ENCODE measurements around the gene CCNB1IP1. TPM values are rescaled to one million over a fixed set of nuclear protein-coding genes. Genes with fewer than 3 reads are reported as not detected.
"Not testable (repeated sequence)": the region's sequence is repeated elsewhere in the genome, so short reads cannot be mapped to it uniquely, and the experiment has no call there.

Gene CCNB1IP1
- total and polyA plus RNA-seq, 4 experiments from 2014 or later, result 10.6 to 24.3 (median 16.4) TPM

DNA sequence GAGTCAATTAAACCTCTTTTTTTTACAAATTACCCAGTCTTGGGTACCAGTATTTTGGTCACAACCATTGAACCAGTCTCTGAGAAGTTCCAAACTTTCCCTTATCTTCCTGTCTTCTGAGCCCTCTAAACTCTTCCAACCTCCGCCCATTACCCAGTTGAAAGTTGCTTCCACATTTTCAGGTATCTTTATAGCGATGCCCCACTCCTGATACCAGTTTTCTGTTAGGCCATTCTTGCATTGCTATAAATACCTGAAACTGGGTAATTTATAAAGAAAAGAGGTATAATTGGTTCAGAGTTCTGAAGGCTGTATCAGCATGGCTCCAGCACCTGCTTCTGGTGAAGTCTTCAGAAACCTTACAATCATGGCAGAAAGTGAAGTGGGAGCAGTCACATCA, 59.0 kb downstream of the CCNB1IP1 start:
- intact Hi-C loops (cut with micrococcal nuclease), result no loop called here
- Histone ChIP-seq H3K4me3 (ENCODE audit: low read length in 2 of 2) (no peak overlapping the region), H3K27me3 (ENCODE audit: insufficient read depth, low read length) (no peaks in the 10 kb centered on the region), H3K9me3 (ENCODE audit: control insufficient read depth in 1 of 2, low read length in 2 of 2) (peaks cover 0 to 3% of the 10 kb centered on the region in 2 donors), H3K36me3 (ENCODE audit: insufficient read depth, low read length) (no peaks in the 10 kb centered on the region), H3K4me1 (ENCODE audit: insufficient read depth, low read length) (peaks cover 10% of the 10 kb centered on the region), H3K27ac (ENCODE audit: low read depth, low read length) (no peak overlapping the region)
- ChIA-PET POLR2A (ENCODE audit: partially characterized antibody) (no interaction called here), CTCF (ENCODE audit: partially characterized antibody) (no interaction called here)
- H3K27me3 Mint-ChIP-seq, result no peaks in the 10 kb centered on the region
- no peak for DNase-seq
- H3K4me3 Mint-ChIP-seq, result no peak overlapping the region
- H3K27ac Mint-ChIP-seq, result no peak overlapping the region
- peaks cover 6 to 17% (median 9%) of the 10 kb centered on the region in 4 donors for H3K4me1 Mint-ChIP-seq
- peaks cover 10 to 47% (median 40%) of the 10 kb centered on the region in 8 donors for H3K9me3 Mint-ChIP-seq
- peaks cover 51 to 69% of the 10 kb centered on the region in 2 donors for H3K36me3 Mint-ChIP-seq

DNA sequence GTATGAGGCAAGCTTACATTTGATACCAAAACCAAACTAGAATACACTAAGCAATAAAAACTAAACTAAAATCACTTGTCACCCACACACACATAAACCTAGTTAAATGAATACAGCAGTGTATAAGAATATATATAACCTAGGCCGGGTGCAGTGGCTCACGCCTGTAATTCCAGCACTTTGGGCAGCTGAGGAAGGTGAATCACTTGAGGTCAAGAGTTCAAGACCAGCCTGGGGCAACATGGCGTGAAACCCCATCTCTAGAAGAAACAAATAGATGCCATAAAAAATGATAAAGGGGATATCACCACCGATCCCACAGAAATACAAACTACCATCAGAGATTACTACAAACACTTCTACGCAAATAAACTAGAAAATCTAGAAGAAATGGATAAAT, 68.7 kb downstream of the CCNB1IP1 start:
- H3K9me3 ChIP-seq (ENCODE audit: control insufficient read depth in 1 of 2, low read length in 2 of 2); H3K9me3 Mint-ChIP-seq; H3K4me3 Mint-ChIP-seq; CTCF ChIA-PET (ENCODE audit: partially characterized antibody); H3K27me3 ChIP-seq (ENCODE audit: insufficient read depth, low read length); POLR2A ChIA-PET (ENCODE audit: partially characterized antibody); DNase-seq; H3K4me3 ChIP-seq (ENCODE audit: low read length in 2 of 2); H3K36me3 ChIP-seq (ENCODE audit: insufficient read depth, low read length); H3K4me1 ChIP-seq (ENCODE audit: insufficient read depth, low read length); H3K27ac Mint-ChIP-seq; H3K4me1 Mint-ChIP-seq; H3K27ac ChIP-seq (ENCODE audit: low read depth, low read length); H3K27me3 Mint-ChIP-seq; intact Hi-C loops (cut with micrococcal nuclease): not testable (repeated sequence)
- peaks cover 20 to 30% of the 10 kb centered on the region in 2 donors for H3K36me3 Mint-ChIP-seq

DNA sequence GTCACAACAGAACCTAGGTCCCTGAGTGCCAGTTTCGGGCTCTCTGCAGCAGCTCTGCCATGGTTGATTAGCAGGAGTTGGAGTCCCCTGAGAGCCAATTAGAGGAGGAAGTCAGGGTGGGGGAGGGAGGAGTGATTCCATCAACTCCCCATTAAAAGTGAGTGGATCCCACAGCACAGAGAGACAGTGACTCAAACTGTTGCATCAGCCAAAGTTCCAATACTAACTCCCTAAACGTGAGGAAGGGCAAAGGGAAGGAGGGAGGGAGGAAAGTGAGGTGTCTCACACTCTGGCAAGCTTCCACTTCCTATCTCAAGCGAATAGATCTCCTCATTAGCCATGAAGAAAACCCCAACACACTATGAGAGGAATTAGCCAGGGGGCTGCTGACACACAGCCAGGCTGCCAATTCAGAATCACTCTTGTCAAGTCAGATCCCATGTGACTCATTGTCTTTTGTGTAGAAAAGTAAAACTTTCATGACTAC, 70.4 kb downstream of the CCNB1IP1 start:
- Mint-ChIP-seq H3K36me3 (peaks cover 20 to 25% of the 10 kb centered on the region in 2 donors), H3K27me3 (no peaks in the 10 kb centered on the region), H3K27ac (no peak overlapping the region), H3K4me1 (no peaks in the 10 kb centered on the region), H3K4me3 (no peak overlapping the region), H3K9me3 (peaks cover 0 to 5% (median 0%) of the 10 kb centered on the region in 8 donors)
- H3K36me3 ChIP-seq (ENCODE audit: insufficient read depth, low read length), result no peaks in the 10 kb centered on the region
- no peaks in the 10 kb centered on the region for H3K4me1 ChIP-seq (ENCODE audit: insufficient read depth, low read length)
- no peaks in the 10 kb centered on the region for H3K9me3 ChIP-seq (ENCODE audit: control insufficient read depth in 1 of 2, low read length in 2 of 2)
- ChIA-PET POLR2A (ENCODE audit: partially characterized antibody) (no interaction called here), CTCF (ENCODE audit: partially characterized antibody) (no interaction called here)
- no peaks in the 10 kb centered on the region for H3K27me3 ChIP-seq (ENCODE audit: insufficient read depth, low read length)
- no peak overlapping the region for H3K4me3 ChIP-seq (ENCODE audit: low read length in 2 of 2)
- DNase-seq, result no peak
- intact Hi-C loops (cut with micrococcal nuclease), result no loop called here
- no peak overlapping the region for H3K27ac ChIP-seq (ENCODE audit: low read depth, low read length)

Other genes with a start within 250 kb of the CCNB1IP1 start
- not detected for gene OR4K17, start 222.5 kb downstream of the CCNB1IP1 start, total RNA-seq
- gene OR4K17, start 222.5 kb downstream of the CCNB1IP1 start, polyA plus RNA-seq, result not detected
- gene OR4N5, start 194.5 kb downstream of the CCNB1IP1 start, total RNA-seq, result not detected
- gene OR4N5, start 194.5 kb downstream of the CCNB1IP1 start, polyA plus RNA-seq, result not detected
- not detected for gene OR11G2, start 142.4 kb downstream of the CCNB1IP1 start, total RNA-seq
- gene OR11G2, start 142.4 kb downstream of the CCNB1IP1 start, polyA plus RNA-seq, result not detected
- not detected for gene OR11H6, start 109.6 kb downstream of the CCNB1IP1 start, total RNA-seq
- not detected for gene OR11H6, start 109.6 kb downstream of the CCNB1IP1 start, polyA plus RNA-seq
- not detected for gene OR11H7, start 104.3 kb downstream of the CCNB1IP1 start, total RNA-seq
- gene OR11H7, start 104.3 kb downstream of the CCNB1IP1 start, polyA plus RNA-seq, result not detected
- gene OR11H4, start 94.0 kb downstream of the CCNB1IP1 start, total RNA-seq, result not detected
- not detected for gene OR11H4, start 94.0 kb downstream of the CCNB1IP1 start, polyA plus RNA-seq
- gene TTC5, start 27.3 kb downstream of the CCNB1IP1 start, total RNA-seq, result 10 to 100 TPM; 26.0 to 26.1 TPM
- gene TTC5, start 27.3 kb downstream of the CCNB1IP1 start, polyA plus RNA-seq, result 10 to 100 TPM; 23.8 to 26.1 TPM
- gene PARP2, start 10.4 kb upstream of the CCNB1IP1 start, total RNA-seq, result 10 to 100 TPM; 20.3 to 25.0 TPM
- gene PARP2, start 10.4 kb upstream of the CCNB1IP1 start, polyA plus RNA-seq, result 10 to 100 TPM; 13.1 to 13.6 TPM
- gene TEP1, start 80.2 kb upstream of the CCNB1IP1 start, total RNA-seq, result 10 to 100 TPM; 66.7 to 67.3 TPM
- gene TEP1, start 80.2 kb upstream of the CCNB1IP1 start, polyA plus RNA-seq, result 1 to 10 TPM in 1 of 2 donors, not detected in 1; 6.8 TPM
- under 1 TPM; 0.14 to 0.15 TPM for gene KLHL33, start 102.9 kb upstream of the CCNB1IP1 start, total RNA-seq
- gene KLHL33, start 102.9 kb upstream of the CCNB1IP1 start, polyA plus RNA-seq, result not detected
- 10 to 100 TPM; 72.3 to 75.9 TPM for gene OSGEP, start 121.5 kb upstream of the CCNB1IP1 start, total RNA-seq
- gene OSGEP, start 121.5 kb upstream of the CCNB1IP1 start, polyA plus RNA-seq, result 10 to 100 TPM; 39.3 to 41.8 TPM
- gene APEX1, start 121.9 kb upstream of the CCNB1IP1 start, total RNA-seq, result 100 to 1,000 TPM; 102 to 105 TPM
- gene APEX1, start 121.9 kb upstream of the CCNB1IP1 start, polyA plus RNA-seq, result 100 to 1,000 TPM; 138 to 144 TPM
- gene PIP4P1, start 128.2 kb upstream of the CCNB1IP1 start, total RNA-seq, result 10 to 100 TPM; 77.8 to 78.1 TPM
- 10 to 100 TPM; 32.4 to 44.3 TPM for gene PIP4P1, start 128.2 kb upstream of the CCNB1IP1 start, polyA plus RNA-seq
- gene PNP, start 136.1 kb upstream of the CCNB1IP1 start, total RNA-seq, result 100 to 1,000 TPM; 106 to 108 TPM
- 100 to 1,000 TPM in 1 of 2 donors, 10 to 100 TPM in 1; 53.8 to 101 TPM for gene PNP, start 136.1 kb upstream of the CCNB1IP1 start, polyA plus RNA-seq
- gene RNASE10, start 172.3 kb upstream of the CCNB1IP1 start, total RNA-seq, result 1 to 10 TPM; 1.2 to 1.4 TPM
- not detected for gene RNASE10, start 172.3 kb upstream of the CCNB1IP1 start, polyA plus RNA-seq
- gene RNASE9, start 227.8 kb upstream of the CCNB1IP1 start, total RNA-seq, result not detected
- not detected for gene RNASE9, start 227.8 kb upstream of the CCNB1IP1 start, polyA plus RNA-seq

All from CD4-positive, alpha-beta memory T cell (primary cell).